ENCODE data around the gene SLC5A9. TPM values are rescaled to one million over a fixed set of nuclear protein-coding genes. Genes with fewer than 3 reads are reported as not detected.

The SLC5A9 gene
- total and polyA plus RNA-seq, 2 donors (not counting 1 experiment from before 2014, with no cell fraction given), result not detected

- no peaks in the 10 kb centered on the region for H3K79me2 ChIP-seq (ENCODE audit: control insufficient read depth, insufficient read depth, low read length)
- H3K4me1 ChIP-seq (ENCODE audit: control insufficient read depth, extremely low read depth, insufficient read depth, low read length), result no peaks in the 10 kb centered on the region
- TF ChIP-seq CTCF (conservative IDR thresholded peaks at IDR 0.05 in 1 of 2, IDR thresholded peaks at IDR 0.05 in 1 of 2; ENCODE audit: low read depth in 1 of 2, low read length in 2 of 2) (no peak), EZH2 (IDR thresholded peaks at IDR 0.05; ENCODE audit: low read length, missing control alignments) (no peak)
- no peak overlapping the region for H3K27ac ChIP-seq (ENCODE audit: insufficient read depth, low read length)
- H4K20me1 ChIP-seq (ENCODE audit: control insufficient read depth, extremely low read depth, insufficient read depth, low read length), result no peaks in the 10 kb centered on the region
- H3K4me3 ChIP-seq (replicated peaks in 1 of 4; ENCODE audit: control extremely low read depth in 1 of 4, insufficient read depth in 1 of 4, low read depth in 3 of 4, low read length in 4 of 4), result no peak overlapping the region
- no peaks in the 10 kb centered on the region for H3K36me3 ChIP-seq (ENCODE audit: control insufficient read depth, insufficient read depth, low read length)
- no peak for DNase-seq (ENCODE audit: low read depth in 2 of 2)
- no peak overlapping the region for H3K9ac ChIP-seq (ENCODE audit: insufficient read depth, low read length)
- H3K4me2 ChIP-seq (ENCODE audit: extremely low read depth, insufficient read depth, low read length), result no peak overlapping the region
- no peak overlapping the region for H2AFZ ChIP-seq (ENCODE audit: low read length)
- no peaks in the 10 kb centered on the region for H3K9me3 ChIP-seq (ENCODE audit: control insufficient read depth, insufficient read depth, low read depth, low read length)
- no peaks in the 10 kb centered on the region for H3K27me3 ChIP-seq (ENCODE audit: control insufficient read depth, insufficient read depth, low read length)
Measured at GRCh38 chr1:48245106-48245505, 22.6 kb downstream of the SLC5A9 start.

DNA sequence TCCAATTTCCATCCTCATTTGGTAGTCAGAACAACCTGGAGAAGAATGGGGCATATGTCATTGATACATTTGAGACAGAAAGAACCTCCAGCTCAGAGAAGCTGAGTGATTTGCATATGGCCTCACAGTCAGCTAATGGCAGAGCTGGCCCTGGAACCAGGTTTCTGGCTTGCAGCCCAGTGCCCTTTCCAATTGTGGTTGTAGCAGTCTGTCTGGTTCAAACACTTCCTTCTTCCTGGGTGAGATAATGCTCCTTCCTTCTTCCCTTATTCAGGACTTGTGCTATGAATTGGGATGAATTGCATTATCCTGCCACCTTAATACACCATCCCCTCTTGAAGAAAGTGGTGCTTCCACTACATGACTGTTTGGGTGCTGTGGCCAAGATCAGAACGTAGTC is 24.2 kb downstream of the SLC5A9 start:
- H3K9me3 ChIP-seq (ENCODE audit: control insufficient read depth, insufficient read depth, low read depth, low read length), result no peaks in the 10 kb centered on the region
- H3K79me2 ChIP-seq (ENCODE audit: control insufficient read depth, insufficient read depth, low read length), result no peaks in the 10 kb centered on the region
- H3K4me3 ChIP-seq (replicated peaks in 1 of 4; ENCODE audit: control extremely low read depth in 1 of 4, insufficient read depth in 1 of 4, low read depth in 3 of 4, low read length in 4 of 4), result no peak overlapping the region
- no peaks in the 10 kb centered on the region for H3K4me1 ChIP-seq (ENCODE audit: control insufficient read depth, extremely low read depth, insufficient read depth, low read length)
- H4K20me1 ChIP-seq (ENCODE audit: control insufficient read depth, extremely low read depth, insufficient read depth, low read length), result no peaks in the 10 kb centered on the region
- no peak for DNase-seq (ENCODE audit: low read depth in 2 of 2)
- H3K27ac ChIP-seq (ENCODE audit: insufficient read depth, low read length), result no peak overlapping the region
- TF ChIP-seq EZH2 (IDR thresholded peaks at IDR 0.05; ENCODE audit: low read length, missing control alignments) (no peak), CTCF (conservative IDR thresholded peaks at IDR 0.05 in 1 of 2, IDR thresholded peaks at IDR 0.05 in 1 of 2; ENCODE audit: low read depth in 1 of 2, low read length in 2 of 2) (no peak)
- H3K4me2 ChIP-seq (ENCODE audit: extremely low read depth, insufficient read depth, low read length), result no peak overlapping the region
- no peak overlapping the region for H2AFZ ChIP-seq (ENCODE audit: low read length)
- H3K27me3 ChIP-seq (ENCODE audit: control insufficient read depth, insufficient read depth, low read length), result no peaks in the 10 kb centered on the region
- H3K36me3 ChIP-seq (ENCODE audit: control insufficient read depth, insufficient read depth, low read length), result no peaks in the 10 kb centered on the region
- H3K9ac ChIP-seq (ENCODE audit: insufficient read depth, low read length), result no peak overlapping the region

DNA sequence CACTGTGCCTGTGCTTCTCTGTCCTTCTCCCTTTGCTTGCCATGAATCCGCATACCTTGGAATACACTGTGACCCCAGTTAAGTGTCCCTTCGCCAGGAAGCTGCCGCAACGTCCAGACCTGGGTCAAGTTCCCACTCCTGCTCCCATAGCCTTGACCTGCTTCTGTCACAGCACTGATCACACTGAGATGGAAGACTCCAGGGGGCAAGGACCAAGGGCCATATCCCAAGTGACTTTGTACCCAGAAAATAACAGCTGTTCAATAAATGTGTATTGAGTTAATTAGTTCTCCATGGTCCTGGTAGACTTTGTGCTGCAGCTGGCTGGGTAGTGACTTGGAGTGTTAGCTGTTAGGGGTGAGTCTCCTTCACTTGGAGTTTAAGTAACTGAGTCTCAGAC is 25.8 kb downstream of the SLC5A9 start:
- H3K4me1 ChIP-seq (ENCODE audit: control insufficient read depth, extremely low read depth, insufficient read depth, low read length), result no peaks in the 10 kb centered on the region
- TF ChIP-seq EZH2 (IDR thresholded peaks at IDR 0.05; ENCODE audit: low read length, missing control alignments), result no peak
- no peak for TF ChIP-seq CTCF (conservative IDR thresholded peaks at IDR 0.05 in 1 of 2, IDR thresholded peaks at IDR 0.05 in 1 of 2; ENCODE audit: low read depth in 1 of 2, low read length in 2 of 2)
- H3K4me3 ChIP-seq (replicated peaks in 1 of 4; ENCODE audit: control extremely low read depth in 1 of 4, insufficient read depth in 1 of 4, low read depth in 3 of 4, low read length in 4 of 4), result no peak overlapping the region
- H2AFZ ChIP-seq (ENCODE audit: low read length), result no peak overlapping the region
- H3K36me3 ChIP-seq (ENCODE audit: control insufficient read depth, insufficient read depth, low read length), result no peaks in the 10 kb centered on the region
- no peaks in the 10 kb centered on the region for H3K27me3 ChIP-seq (ENCODE audit: control insufficient read depth, insufficient read depth, low read length)
- H4K20me1 ChIP-seq (ENCODE audit: control insufficient read depth, extremely low read depth, insufficient read depth, low read length), result no peaks in the 10 kb centered on the region
- no peak overlapping the region for H3K27ac ChIP-seq (ENCODE audit: insufficient read depth, low read length)
- no peaks in the 10 kb centered on the region for H3K9me3 ChIP-seq (ENCODE audit: control insufficient read depth, insufficient read depth, low read depth, low read length)
- no peak overlapping the region for H3K4me2 ChIP-seq (ENCODE audit: extremely low read depth, insufficient read depth, low read length)
- no peak overlapping the region for H3K9ac ChIP-seq (ENCODE audit: insufficient read depth, low read length)
- no peak for DNase-seq (ENCODE audit: low read depth in 2 of 2)
- no peaks in the 10 kb centered on the region for H3K79me2 ChIP-seq (ENCODE audit: control insufficient read depth, insufficient read depth, low read length)

All from fibroblast of lung (primary cell).